K562 (cell line): ENCODE results near the gene MOB1A. TPM values are rescaled to one million over a fixed set of nuclear protein-coding genes. Genes with fewer than 3 reads are reported as not detected.

Source experiments
- ATAC-seq: fragments of 200-7000 bp; cut with Tn5 transposase; 3 replicates; pipeline ENCODE4 v1.9.1; 2020; ENCODE audit warnings: moderate library complexity
- BruUV-seq: library from RNA; stranded (reverse); fragments of 400-500 nt; replicated peaks from 2 replicates; lab custom pipeline; 2021; lab: Mats Ljungman, UMichigan
- CTCF ChIA-PET: fragments of 300-600 bp; formaldehyde crosslinking; extraction: SDS; loops from one replicate; lab custom pipeline; 2021; ENCODE audit warnings: low intra/inter-chr PET ratio; lab: Yijun Ruan, JAX
- POLR2A ChIA-PET: fragments of 300-600, 350-650 bp; sonication (Branson Sonifier 250); formaldehyde crosslinking; extraction: SDS; loops from one replicate; lab custom pipeline; 2021; ENCODE audit warnings: antibody characterized with exemption, inconsistent platforms; lab: Yijun Ruan, JAX
- DNase-seq, 4 experiments: peaks; one replicate each; pipeline versions ENCODE4 v3.0.0 to v3.0.0-alpha.2; 2011 to 2018; ENCODE audit warnings: low spot score in 3 of 4, mixed read lengths in 3 of 4; ENCODE audit errors: extremely low read depth in 1 of 4
- FAIRE-seq: peaks from 2 replicates; lab custom pipeline; 2011; peaks lifted over from hg19 to GRCh38; lab: Jason Lieb, UNC
- H2AFZ ChIP-seq: 2 replicates; pipeline ENCODE4 v1.6.0; 2011; ENCODE audit warnings: low read depth, low read length, control low read depth, inconsistent platforms
- H3K27ac ChIP-seq: fragments of 200-600 bp; 3 replicates; pipeline ENCODE4 v1.8.0; 2011; ENCODE audit warnings: low read depth, mild to moderate bottlenecking, control low read depth, inconsistent platforms, low read length, moderate library complexity, mixed read lengths; ENCODE audit errors: extremely low read depth
- H3K27me3 ChIP-seq, 2 experiments: fragments of 300-600 bp in 1 of 2; 2 replicates in 1 of 2; 3 replicates in 1 of 2; pipeline versions ENCODE4 v1.6.0 to v1.8.0; 2011; ENCODE audit warnings: inconsistent platforms in 2 of 2, low read length in 2 of 2, mild to moderate bottlenecking in 1 of 2, mixed read lengths in 1 of 2, moderate library complexity in 1 of 2; ENCODE audit not compliant: control insufficient read depth in 2 of 2, insufficient read depth in 2 of 2
- H3K36me3 ChIP-seq: fragments of 300-600 bp; 3 replicates; pipeline ENCODE4 v1.8.0; 2011; ENCODE audit warnings: mild to moderate bottlenecking, low read length, inconsistent platforms; ENCODE audit not compliant: control insufficient read depth, insufficient read depth
- H3K4me1 ChIP-seq, 2 experiments: fragments of 200-600 bp in 1 of 2; replicated peaks in 1 of 2; 2 replicates in 1 of 2; 3 replicates in 1 of 2; pipeline versions ENCODE4 v1.5.1 to v1.8.0; 2011; ENCODE audit warnings: inconsistent platforms in 2 of 2, low read length in 2 of 2, mild to moderate bottlenecking in 1 of 2, mixed read lengths in 1 of 2, moderate library complexity in 1 of 2; ENCODE audit not compliant: control insufficient read depth in 2 of 2, insufficient read depth in 2 of 2
- H3K4me2 ChIP-seq: 2 replicates; pipeline ENCODE4 v1.6.1; 2011; ENCODE audit warnings: low read length, control low read depth, inconsistent platforms, mixed read lengths; ENCODE audit not compliant: insufficient read depth
- H3K4me3 ChIP-seq: fragments of 200-600 bp; sonication (generic), shearing (Covaris generic); 2 replicates; pipeline ENCODE4 v1.5.1; 2016; ENCODE audit warnings: control low read depth, inconsistent platforms
- H3K79me2 ChIP-seq: fragments of 200-600 bp; 3 replicates; pipeline ENCODE4 v1.8.0; 2011; ENCODE audit warnings: low read length, inconsistent platforms; ENCODE audit not compliant: control insufficient read depth, insufficient read depth
- H3K9ac ChIP-seq, 2 experiments: 2 replicates each; pipeline versions ENCODE4 v1.6.0 to v1.6.1; 2011; ENCODE audit warnings: low read depth in 2 of 2, low read length in 2 of 2, control low read depth in 1 of 2, inconsistent platforms in 1 of 2, mild to moderate bottlenecking in 1 of 2, mixed read lengths in 1 of 2; ENCODE audit not compliant: insufficient read depth in 1 of 2
- H3K9me1 ChIP-seq: one replicate; pipeline ENCODE4 v1.6.0; 2011; ENCODE audit warnings: inconsistent platforms, mild to moderate bottlenecking, low read length, moderate library complexity; ENCODE audit not compliant: control insufficient read depth, insufficient read depth
- H3K9me3 ChIP-seq: replicated peaks from 2 replicates; pipeline ENCODE4 v1.5.1; 2011; ENCODE audit warnings: low read depth, low read length, inconsistent platforms; ENCODE audit not compliant: control insufficient read depth, insufficient read depth
- H4K20me1 ChIP-seq: replicated peaks from 2 replicates; pipeline ENCODE4 v1.6.1; 2011; ENCODE audit warnings: low read length, inconsistent platforms, mixed read lengths; ENCODE audit not compliant: control insufficient read depth, insufficient read depth
- RBFOX2 ChIP-seq: fragments of 200-400 bp; formaldehyde crosslinking; IDR thresholded peaks from 2 replicates; pipeline ENCODE4 v1.6.1; 2017; ENCODE audit warnings: low read depth, mild to moderate bottlenecking, low read length, moderate library complexity
- SP1 ChIP-seq: sonication (generic); formaldehyde crosslinking; IDR thresholded peaks from 2 replicates; pipeline ENCODE4 v1.8.1; 2022; ENCODE audit warnings: mild to moderate bottlenecking, missing genetic modification reagents
- WGBS: fragments of 100-300 bp; shearing (Covaris generic); methylation state at CpG from one replicate; pipeline ENCODE4 v1.1.6; 2016; ENCODE audit warnings: low coverage, mixed read lengths; ENCODE audit not compliant: insufficient coverage; ENCODE audit errors: missing lambda C conversion rate; 5-methylcytosine and 5-hydroxymethylcytosine counted together
- in situ Hi-C: fragments of 300-500 bp; cut with MboI; formaldehyde crosslinking; loops from 4 replicates; pipeline ENCODE4 v1.15.0; 2018; ENCODE audit warnings: inconsistent platforms, mixed read lengths
- intact Hi-C: fragments of 100-400 bp; cut with micrococcal nuclease; formaldehyde crosslinking; loops from 2 replicates; pipeline ENCODE4 v1.14.2; 2022
- polyA plus RNA-seq, 8 experiments: library from polyadenylated mRNA; depleted of rRNA in 4 of 8; stranded (reverse) in 5 of 8; unstranded in 3 of 8; fragments of >200 nt; fragmentation: Nextera tagmentation in 2 of 8; fragmentation: Illumina TruSeq in 1 of 8; extraction: Ambion mirVana in 2 of 8; extraction: Trizol in 1 of 8; gene quantifications; 2 replicates each; pipeline versions ENCODE4 v1.2.1 to v1.2.3, GENCODE V29; 2011 to 2014; ENCODE audit warnings: inconsistent platforms in 1 of 8, missing spikeins in 1 of 8
- total RNA-seq, 7 experiments: library from RNA; depleted of rRNA in 6 of 7; stranded (reverse); fragments of >200 nt in 6 of 7; fragmentation: Illumina TruSeq in 2 of 7; extraction: Trizol in 2 of 7; gene quantifications; 2 replicates each; pipeline versions ENCODE4 v1.2.1 to v1.2.3, GENCODE V29; 2011 to 2021; ENCODE audit warnings: low replicate concordance in 1 of 7
- TF ChIP-seq, protein P1 (sequence below): IDR thresholded peaks from 3 replicates; pipeline ENCODE4 v1.6.1; 2011; ENCODE audit warnings: borderline replicate concordance, mild to moderate bottlenecking; ENCODE audit not compliant: insufficient read length, insufficient read depth

Gene MOB1A
- total and polyA plus RNA-seq, 9 of the 15 experiments (the other 6 are each of a cell fraction or from before 2014, with no cell fraction given), result 24.8 to 100 (median 60.2) TPM

DNA sequence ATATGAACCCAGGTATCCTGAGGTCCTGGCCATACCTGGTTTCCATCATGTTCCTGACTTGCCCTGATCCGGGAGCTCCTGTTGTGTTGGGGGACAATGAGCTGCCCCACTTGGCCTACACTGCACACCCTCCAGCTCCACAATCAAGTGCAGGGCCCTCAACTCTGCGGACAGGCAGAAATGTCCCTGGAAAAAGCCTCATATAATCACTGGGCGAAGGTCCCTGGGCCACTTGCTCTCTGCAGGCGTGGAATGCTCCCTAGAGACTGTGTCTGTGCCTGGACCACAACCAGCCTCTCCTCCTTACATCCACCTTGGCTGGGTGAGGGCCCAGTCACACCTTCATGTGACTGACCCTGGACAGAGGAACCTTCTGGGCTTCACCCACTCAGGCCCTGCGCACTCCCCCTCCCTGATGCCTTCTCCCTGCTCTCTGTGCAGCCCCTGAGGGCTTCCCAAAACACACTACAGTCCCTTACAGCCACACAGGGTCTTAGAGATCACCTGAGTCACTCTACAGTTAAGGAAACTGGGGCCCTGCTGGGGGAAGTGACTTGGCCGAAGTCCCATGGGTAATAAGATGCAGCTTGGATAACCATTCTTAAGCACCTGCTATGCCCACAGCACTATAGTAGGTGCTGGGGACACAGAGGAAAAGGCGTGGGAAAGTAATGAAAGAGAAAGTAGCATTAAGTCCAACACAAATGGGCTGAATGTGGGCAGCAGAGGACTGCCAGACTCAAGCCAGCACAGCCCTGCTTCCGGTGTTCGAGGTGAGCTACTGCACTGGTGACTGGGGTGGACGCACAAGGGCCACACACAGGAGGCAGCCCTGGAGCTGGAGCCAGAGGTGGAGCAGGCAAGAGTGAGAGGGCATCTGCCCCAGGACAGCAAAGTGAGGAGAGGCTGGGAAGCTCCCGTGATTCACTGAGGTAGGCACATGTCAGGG, 40.8 kb downstream of the MOB1A start:
- 93% methylated on average over 10 of the region's 11 CpGs for WGBS
- Histone ChIP-seq H3K9me3 (no peaks in the 10 kb centered on the region), H3K27me3 (no peaks in the 10 kb centered on the region), H3K4me1 (peaks cover 3 to 21% of the 10 kb centered on the region in 2 experiments; a peak in 4 of 5 replicates), H3K4me3 (no peak overlapping the region), H3K4me2 (no peak overlapping the region), H3K9me1 (no peaks in the 10 kb centered on the region), H3K27ac (no peak overlapping the region), H3K9ac (peak overlapping the region in 1 of 2 experiments; percentile 72; a peak in 2 of 4 replicates), H3K36me3 (peaks cover 87% of the 10 kb centered on the region; the same call in 2 of the 3 replicates), H2AFZ (no peak overlapping the region), H3K79me2 (peaks cover 50% of the 10 kb centered on the region), H4K20me1 (peaks cover 12% of the 10 kb centered on the region; the same call in 1 of the 2 replicates)
- TF ChIP-seq RBFOX2 (peak; percentile 20; the same call in 1 of the 2 replicates), SP1 (CRISPR knock-in tag) (no peak)
- TF ChIP-seq, protein P1, sequence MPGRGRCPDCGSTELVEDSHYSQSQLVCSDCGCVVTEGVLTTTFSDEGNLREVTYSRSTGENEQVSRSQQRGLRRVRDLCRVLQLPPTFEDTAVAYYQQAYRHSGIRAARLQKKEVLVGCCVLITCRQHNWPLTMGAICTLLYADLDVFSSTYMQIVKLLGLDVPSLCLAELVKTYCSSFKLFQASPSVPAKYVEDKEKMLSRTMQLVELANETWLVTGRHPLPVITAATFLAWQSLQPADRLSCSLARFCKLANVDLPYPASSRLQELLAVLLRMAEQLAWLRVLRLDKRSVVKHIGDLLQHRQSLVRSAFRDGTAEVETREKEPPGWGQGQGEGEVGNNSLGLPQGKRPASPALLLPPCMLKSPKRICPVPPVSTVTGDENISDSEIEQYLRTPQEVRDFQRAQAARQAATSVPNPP, result no peak
- in situ Hi-C loops, result no loop called here
- FAIRE-seq (no peak), ATAC-seq (no peak), DNase-seq (no peak)
- BruUV-seq, result no TSS peak
- ChIA-PET POLR2A (interaction anchor here (0.7 to 1.4 kb wide), 4 partner anchors 9 to 995 kb away, joined by 3 to 10 read pairs (median 5); no protein-coding TSS in a partner anchor), CTCF (no interaction called here)
- intact Hi-C loops, result no loop called here
